ENCODE measurements around the gene RPS18. TPM values are rescaled to one million over a fixed set of nuclear protein-coding genes. Genes with fewer than 3 reads are reported as not detected.
A peak's percentile ranks its signal among the peaks of the same experiment; 100 is the strongest.

Gene RPS18
- total and polyA plus RNA-seq, 9 of the 15 experiments (the other 6 are each of a cell fraction or from before 2014, with no cell fraction given): 5,023 to 17,516 (median 8,131) TPM

GRCh38 chr6:33314515-33314942 is 42.7 kb downstream of the RPS18 start (continued):
- TF ChIP-seq ZBTB40 (IDR thresholded peaks at IDR 0.05): no peak
- peak; percentile 52; the same call in 1 of the 2 replicates for TF ChIP-seq ZBTB40 (CRISPR knock-in tag; IDR thresholded peaks at IDR 0.05)
- TF ChIP-seq FOXK1 (CRISPR knock-in tag; IDR thresholded peaks at IDR 0.05; ENCODE audit: borderline replicate concordance): peak; percentile 75; the same call in 1 of the 2 replicates
- TF ChIP-seq, protein P1, sequence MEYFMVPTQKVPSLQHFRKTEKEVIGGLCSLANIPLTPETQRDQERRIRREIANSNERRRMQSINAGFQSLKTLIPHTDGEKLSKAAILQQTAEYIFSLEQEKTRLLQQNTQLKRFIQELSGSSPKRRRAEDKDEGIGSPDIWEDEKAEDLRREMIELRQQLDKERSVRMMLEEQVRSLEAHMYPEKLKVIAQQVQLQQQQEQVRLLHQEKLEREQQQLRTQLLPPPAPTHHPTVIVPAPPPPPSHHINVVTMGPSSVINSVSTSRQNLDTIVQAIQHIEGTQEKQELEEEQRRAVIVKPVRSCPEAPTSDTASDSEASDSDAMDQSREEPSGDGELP (CRISPR knock-in tag; IDR thresholded peaks at IDR 0.05; ENCODE audit: borderline replicate concordance): peak; percentile 59; the same call in 1 of the 2 replicates
- TF ChIP-seq CHCHD3 (CRISPR knock-in tag; IDR thresholded peaks at IDR 0.05): no peak
- TF ChIP-seq FOXJ3 (CRISPR knock-in tag; IDR thresholded peaks at IDR 0.05): peak; percentile 77
- no peak for TF ChIP-seq ELK3 (CRISPR knock-in tag; IDR thresholded peaks at IDR 0.05)
- peak; percentile 68 for TF ChIP-seq VEZF1 (CRISPR knock-in tag; IDR thresholded peaks at IDR 0.05)
- TF ChIP-seq SAP30 (IDR thresholded peaks at IDR 0.05; ENCODE audit: borderline replicate concordance, insufficient read depth, low read depth, low read length, poor library complexity, severe bottlenecking): peak; percentile 74

Measured in K562 (cell line).